ENCODE measurements around the gene STX16. TPM values are rescaled to one million over a fixed set of nuclear protein-coding genes. Genes with fewer than 3 reads are reported as not detected.

Gene STX16
- total RNA-seq, 4 donors from 2014 or later = 26.1 to 90.4 (median 47.8) TPM

DNA sequence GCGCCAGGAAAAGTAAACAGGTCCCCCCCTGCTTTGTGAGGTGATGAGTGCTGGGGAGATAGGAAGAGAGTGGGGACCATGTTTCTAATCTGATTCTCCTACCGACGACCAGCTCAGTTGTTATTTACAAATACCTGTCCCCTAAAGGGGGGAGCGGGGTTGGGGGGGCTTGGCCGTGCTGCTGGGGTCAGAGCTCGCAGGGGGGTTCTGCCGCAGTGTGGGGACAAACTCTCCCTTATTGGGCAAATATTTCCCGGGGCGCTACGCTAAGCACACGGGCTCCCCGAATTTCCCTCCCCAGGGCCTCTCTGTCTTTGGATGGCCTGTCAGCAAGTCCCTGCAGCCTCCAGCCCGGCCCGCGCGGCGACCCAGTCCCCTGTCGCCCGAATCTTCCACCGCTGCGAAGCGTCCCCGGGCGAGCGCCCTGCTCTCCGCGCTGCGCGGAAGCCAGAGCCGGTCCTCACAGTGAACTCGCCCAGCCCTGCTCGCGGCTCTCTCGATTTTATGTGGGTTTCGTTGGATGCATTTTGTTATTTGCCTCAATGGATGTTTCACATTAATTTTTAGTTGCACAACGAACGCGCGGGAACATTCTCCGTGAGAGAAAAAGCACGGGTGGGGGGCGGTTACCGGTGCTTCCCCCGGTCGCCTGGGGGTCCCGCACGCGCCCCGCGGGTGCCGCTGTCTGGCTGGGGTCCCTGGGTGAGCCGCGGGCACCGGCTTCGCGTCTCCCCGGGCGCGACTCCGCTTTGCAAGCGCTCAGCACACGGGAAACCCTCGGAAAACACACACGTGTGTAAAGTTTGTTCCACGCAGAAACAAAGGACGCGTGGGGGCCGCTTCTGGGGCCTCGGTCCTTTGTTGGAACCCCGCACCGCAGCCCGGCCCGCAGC lies 1.5 kb upstream of the STX16 start:
- peaks cover 0 to 76% (median 25%) of the 10 kb centered on the region in 3 donors for H3K4me1 ChIP-seq
- H3K27ac ChIP-seq = peak overlapping the region; percentile 83 to 94 (median 92)
- H3K9me3 ChIP-seq = no peaks in the 10 kb centered on the region
- TF ChIP-seq POLR2AphosphoS5 (IDR thresholded peaks at IDR 0.05) (no peak), EP300 (IDR thresholded peaks at IDR 0.05) (no peak), POLR2A (IDR thresholded peaks at IDR 0.05) (no peak)
- TF ChIP-seq, protein P1, sequence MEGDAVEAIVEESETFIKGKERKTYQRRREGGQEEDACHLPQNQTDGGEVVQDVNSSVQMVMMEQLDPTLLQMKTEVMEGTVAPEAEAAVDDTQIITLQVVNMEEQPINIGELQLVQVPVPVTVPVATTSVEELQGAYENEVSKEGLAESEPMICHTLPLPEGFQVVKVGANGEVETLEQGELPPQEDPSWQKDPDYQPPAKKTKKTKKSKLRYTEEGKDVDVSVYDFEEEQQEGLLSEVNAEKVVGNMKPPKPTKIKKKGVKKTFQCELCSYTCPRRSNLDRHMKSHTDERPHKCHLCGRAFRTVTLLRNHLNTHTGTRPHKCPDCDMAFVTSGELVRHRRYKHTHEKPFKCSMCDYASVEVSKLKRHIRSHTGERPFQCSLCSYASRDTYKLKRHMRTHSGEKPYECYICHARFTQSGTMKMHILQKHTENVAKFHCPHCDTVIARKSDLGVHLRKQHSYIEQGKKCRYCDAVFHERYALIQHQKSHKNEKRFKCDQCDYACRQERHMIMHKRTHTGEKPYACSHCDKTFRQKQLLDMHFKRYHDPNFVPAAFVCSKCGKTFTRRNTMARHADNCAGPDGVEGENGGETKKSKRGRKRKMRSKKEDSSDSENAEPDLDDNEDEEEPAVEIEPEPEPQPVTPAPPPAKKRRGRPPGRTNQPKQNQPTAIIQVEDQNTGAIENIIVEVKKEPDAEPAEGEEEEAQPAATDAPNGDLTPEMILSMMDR (IDR thresholded peaks at IDR 0.05) = no peak
- H3K27me3 ChIP-seq = no peaks in the 10 kb centered on the region
- 54 to 70% methylated on average over 3 to 31 of the region's 73 CpGs for WGBS, 2 donors (ENCODE audit: low coverage in 1 of 2)
- ATAC-seq = no peak
- no peaks in the 10 kb centered on the region for H3K36me3 ChIP-seq
- peak overlapping the region; percentile 71 to 97 for H3K4me3 ChIP-seq

DNA sequence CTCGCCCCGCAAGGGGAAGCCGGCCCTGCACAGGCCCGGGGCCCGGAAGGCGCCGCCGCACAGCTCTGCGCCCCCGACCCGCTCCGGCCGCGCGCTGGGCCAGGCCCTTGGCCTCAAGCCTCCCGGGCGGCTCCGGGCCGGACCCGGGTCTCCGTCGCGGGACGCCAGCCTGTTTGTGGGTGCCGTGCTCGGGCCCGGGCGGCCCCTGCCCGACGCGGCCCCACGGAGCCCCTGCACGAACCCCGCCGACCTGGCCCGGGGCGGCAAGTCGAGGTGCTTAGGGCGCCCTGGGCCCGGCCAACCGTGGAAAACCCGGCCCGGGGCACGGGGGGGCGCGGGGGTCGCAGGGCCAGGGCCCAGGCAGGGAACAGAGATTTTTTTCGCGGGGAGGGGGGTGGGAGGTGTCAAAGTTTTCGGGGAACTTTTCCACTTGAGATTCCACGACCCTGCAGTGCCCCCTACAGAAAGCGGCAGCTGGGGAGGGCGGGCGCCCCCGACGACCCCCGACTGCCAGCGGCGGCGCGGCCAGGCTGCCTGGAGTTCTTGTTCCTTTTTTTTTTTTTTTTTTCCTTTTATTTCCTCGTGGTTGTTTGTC lies 805 bp upstream of the STX16 start:
- peak overlapping the region; percentile 71 to 97 for H3K4me3 ChIP-seq
- no peaks in the 10 kb centered on the region for H3K36me3 ChIP-seq
- WGBS, 2 donors (ENCODE audit: low coverage in 1 of 2) = 0% methylated on average over 5 of the region's 62 CpGs; no CpG with 5 or more reads in 1 of the 2 donors
- no peak for ATAC-seq
- TF ChIP-seq POLR2A (IDR thresholded peaks at IDR 0.05) = no peak
- TF ChIP-seq, protein P1 (IDR thresholded peaks at IDR 0.05) = no peak
- TF ChIP-seq POLR2AphosphoS5 (IDR thresholded peaks at IDR 0.05) = no peak
- TF ChIP-seq EP300 (IDR thresholded peaks at IDR 0.05) = no peak
- peaks cover 0 to 80% (median 26%) of the 10 kb centered on the region in 3 donors for H3K4me1 ChIP-seq
- H3K27ac ChIP-seq = peak overlapping the region; percentile 83 to 94 (median 92)
- H3K27me3 ChIP-seq = no peaks in the 10 kb centered on the region
- H3K9me3 ChIP-seq = no peaks in the 10 kb centered on the region

DNA sequence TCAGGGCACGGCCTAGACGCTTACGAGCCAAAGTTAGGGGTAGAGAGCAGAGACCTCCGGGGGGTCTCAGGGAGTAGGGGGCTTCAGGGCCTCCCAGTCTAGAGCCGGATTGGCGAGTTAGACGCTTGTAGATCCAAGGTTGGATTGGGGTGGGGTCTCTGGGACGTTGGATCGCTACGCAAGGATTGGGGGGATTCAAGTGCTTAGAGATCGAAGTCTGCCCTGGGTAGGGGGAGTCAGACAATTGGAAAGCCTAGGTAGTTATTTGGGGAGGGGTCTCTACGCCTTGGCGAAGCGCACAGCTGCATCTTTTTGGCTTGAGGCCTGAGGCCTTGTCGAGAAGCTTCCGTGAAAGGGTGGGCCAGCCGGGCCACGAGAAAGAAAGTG lies 469 bp downstream of the STX16 start:
- H3K4me3 ChIP-seq = peak overlapping the region; percentile 71 to 97
- peaks cover 3 to 80% (median 25%) of the 10 kb centered on the region in 3 donors for H3K4me1 ChIP-seq
- 0% methylated on average over 3 to 13 of the region's 18 CpGs for WGBS, 2 donors (ENCODE audit: low coverage in 1 of 2)
- H3K9me3 ChIP-seq = no peaks in the 10 kb centered on the region
- no peak for TF ChIP-seq POLR2AphosphoS5 (IDR thresholded peaks at IDR 0.05)
- TF ChIP-seq POLR2A (IDR thresholded peaks at IDR 0.05) = no peak
- TF ChIP-seq, protein P1 (IDR thresholded peaks at IDR 0.05) = no peak
- no peak for TF ChIP-seq EP300 (IDR thresholded peaks at IDR 0.05)
- no peaks in the 10 kb centered on the region for H3K27me3 ChIP-seq
- H3K27ac ChIP-seq = peak overlapping the region; percentile 83 to 94 (median 92)
- H3K36me3 ChIP-seq = no peaks in the 10 kb centered on the region
- ATAC-seq = no peak

DNA sequence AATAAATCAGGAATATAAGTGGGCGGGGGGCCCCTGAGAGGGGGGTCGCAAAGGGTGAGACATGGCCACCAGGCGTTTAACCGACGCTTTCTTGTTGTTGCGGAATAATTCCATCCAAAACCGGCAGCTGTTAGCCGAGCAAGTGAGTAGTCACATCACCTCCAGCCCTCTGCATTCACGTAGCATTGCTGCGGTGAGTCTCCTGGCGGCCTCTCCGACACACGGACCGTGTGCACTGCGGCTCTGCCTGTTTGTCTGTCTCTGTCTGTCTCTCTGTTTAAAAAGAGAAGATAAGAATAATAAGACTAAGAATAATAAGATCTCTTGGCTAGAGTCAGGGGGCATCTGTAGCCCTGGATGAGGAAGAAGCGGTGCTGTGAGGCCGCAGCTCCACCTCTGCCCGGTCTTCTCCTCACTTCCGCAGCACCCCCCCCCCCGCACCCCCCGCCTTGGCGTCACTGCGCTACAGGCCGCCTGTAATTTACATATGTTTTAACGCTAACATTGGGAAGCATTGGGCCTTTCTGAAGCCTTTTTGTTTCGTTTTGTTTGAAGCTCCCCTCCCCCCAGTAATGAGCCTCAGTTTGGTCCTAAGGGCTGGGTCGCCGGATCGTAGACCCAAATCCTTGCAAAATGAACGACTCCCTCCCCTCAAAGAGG lies 993 bp downstream of the STX16 start:
- peak overlapping the region; percentile 83 to 94 (median 92) for H3K27ac ChIP-seq
- H3K9me3 ChIP-seq = no peaks in the 10 kb centered on the region
- 0% methylated on average over 14 to 29 of the region's 30 CpGs for WGBS, 2 donors (ENCODE audit: low coverage in 1 of 2)
- peaks cover 3 to 80% (median 30%) of the 10 kb centered on the region in 3 donors for H3K4me1 ChIP-seq
- H3K4me3 ChIP-seq = peak overlapping the region; percentile 71 to 97
- no peak for ATAC-seq
- H3K36me3 ChIP-seq = no peaks in the 10 kb centered on the region
- H3K27me3 ChIP-seq = no peaks in the 10 kb centered on the region
- TF ChIP-seq, protein P1 (IDR thresholded peaks at IDR 0.05) = peak in 1 of 4 experiments; percentile 24
- TF ChIP-seq POLR2A (IDR thresholded peaks at IDR 0.05) (no peak), POLR2AphosphoS5 (IDR thresholded peaks at IDR 0.05) (peak; percentile 42), EP300 (IDR thresholded peaks at IDR 0.05) (no peak)

Measured in gastroesophageal sphincter (tissue), 4 donors.